Pancreas (tissue), 10 donors: ENCODE results near the gene OR51B6. TPM values are rescaled to one million over a fixed set of nuclear protein-coding genes. Genes with fewer than 3 reads are reported as not detected.
"Not testable (repeated sequence)": the region's sequence is repeated elsewhere in the genome, so short reads cannot be mapped to it uniquely, and the experiment has no call there.

Experiments
- ATAC-seq, 4 donors: fragments of 200-7000 bp; cut with Tn5 transposase; one replicate each; pipeline versions ENCODE4 v1.8.0 to v1.9.1; 2020; ENCODE audit warnings: mild to moderate bottlenecking in 4 of 4, moderate library complexity in 4 of 4
- DNase-seq, 6 donors: peaks; one replicate each; pipeline ENCODE4 v3.0.0-alpha.2; 2020
- FAIRE-seq: peaks from 2 replicates; lab custom pipeline; 2012; peaks lifted over from hg19 to GRCh38; lab: Jason Lieb, UNC
- H3K27ac ChIP-seq, 4 donors: fragments of 200-600 bp; sonication (generic); 1 replicate in 3 of 4; 2 replicates in 1 of 4; pipeline versions ENCODE4 v1.5.0 to v1.8.0; 2020
- H3K27me3 ChIP-seq, 4 donors: fragments of 200-600 bp; one replicate each; pipeline ENCODE4 v1.8.0; 2021
- H3K36me3 ChIP-seq, 3 donors: fragments of 200-600 bp; sonication (generic) in 1 of 3; one replicate each; pipeline versions ENCODE4 v1.5.0 to v1.8.0; 2020 to 2021
- H3K4me1 ChIP-seq, 3 donors: fragments of 200-600 bp; one replicate each; pipeline ENCODE4 v1.8.0; 2021
- H3K4me3 ChIP-seq, 4 donors: fragments of 200-600 bp; sonication (generic) in 2 of 4; one replicate each; pipeline versions ENCODE4 v1.5.0 to v1.8.0; 2020 to 2021
- H3K9me3 ChIP-seq, 4 donors: fragments of 200-600 bp; one replicate each; pipeline ENCODE4 v1.8.0; 2021
- WGBS, 2 donors: extraction: QIAGEN DNeasy Blood & Tissue Kit; methylation state at CpG; one replicate each; pipeline ENCODE4 v1.1.7; 2013; 5-methylcytosine and 5-hydroxymethylcytosine counted together
- intact Hi-C, 3 donors: fragments of 100-400 bp; cut with DNase I; formaldehyde crosslinking; loops; one replicate each; pipeline versions ENCODE4 v1.11.1 to v1.14.2; 2022
- polyA plus RNA-seq, 2 donors: library from polyadenylated mRNA; stranded (reverse); fragments of 200-250 nt; gene quantifications; one replicate each; pipeline ENCODE4 v1.2.3, GENCODE V29; 2013
- total RNA-seq, 6 donors: library from RNA; stranded (reverse); fragmentation: NEBNext Ultra II Directional in 4 of 6; extraction: Animal tissue kit (Norgen Biotek cat#: 25700) in 4 of 6; gene quantifications; one replicate each; pipeline versions ENCODE4 v1.2.1 to v1.2.4, GENCODE V29; 2021 to 2023
- TF ChIP-seq, protein P1 (sequence below), 4 donors: fragments of 200-600 bp; sonication (generic) in 3 of 4; IDR thresholded peaks; one replicate each; pipeline versions ENCODE4 v1.5.0 to v1.8.0; 2021; ENCODE audit warnings: antibody characterized with exemption in 4 of 4
- donor health status: healthy with polysubstance abuse.
- donor health status: DM: no; HTN: no; CAD: no; lungs with moderate emphysema.
- donor health status: DM: no; HTN: no; CAD: no.
- donor health status: control.
- donor health status: control.
- donor health status: Bipolar disorder and iron deficiency.
- donor health status: DM: yes; HTN: yes; CAD: no.
- donor health status: DM: no; HTN: no; CAD: no.
- donor health status: DM: no; HTN: no; CAD: no.
- donor health status: DM: yes; HTN: yes; CAD: no.

OR51B6 gene
- total and polyA plus RNA-seq, 8 donors: not detected

DNA sequence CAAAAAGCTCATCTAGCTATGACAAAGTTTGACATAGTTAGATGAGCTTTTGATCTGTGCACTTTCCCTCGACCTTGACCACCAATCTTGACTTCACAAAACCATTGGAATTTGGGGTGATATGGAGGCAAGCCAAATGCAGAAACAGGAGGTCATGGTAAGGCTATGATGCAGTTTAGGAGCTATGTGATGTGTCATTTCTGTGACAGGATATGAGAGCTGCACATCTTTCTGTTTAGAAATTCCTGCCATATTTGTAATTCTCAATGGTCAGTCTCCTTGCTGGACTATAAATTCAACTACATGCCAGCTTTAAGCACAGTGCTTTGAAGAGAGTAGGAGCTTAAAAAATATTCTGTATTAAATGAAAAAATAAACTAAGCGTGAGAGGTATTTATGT is 12.9 kb downstream of the OR51B6 start:
- WGBS, 2 donors: 44 to 55% methylated on average over 2 of the region's 2 CpGs
- Histone ChIP-seq H3K4me1 (no peaks in the 10 kb centered on the region), H3K36me3 (no peaks in the 10 kb centered on the region), H3K9me3 (no peaks in the 10 kb centered on the region), H3K27me3 (no peaks in the 10 kb centered on the region), H3K27ac (no peak overlapping the region), H3K4me3 (no peak overlapping the region)
- ATAC-seq (no peak), FAIRE-seq (no peak), DNase-seq (no peak)
- intact Hi-C loops: no loop called here
- TF ChIP-seq, protein P1, sequence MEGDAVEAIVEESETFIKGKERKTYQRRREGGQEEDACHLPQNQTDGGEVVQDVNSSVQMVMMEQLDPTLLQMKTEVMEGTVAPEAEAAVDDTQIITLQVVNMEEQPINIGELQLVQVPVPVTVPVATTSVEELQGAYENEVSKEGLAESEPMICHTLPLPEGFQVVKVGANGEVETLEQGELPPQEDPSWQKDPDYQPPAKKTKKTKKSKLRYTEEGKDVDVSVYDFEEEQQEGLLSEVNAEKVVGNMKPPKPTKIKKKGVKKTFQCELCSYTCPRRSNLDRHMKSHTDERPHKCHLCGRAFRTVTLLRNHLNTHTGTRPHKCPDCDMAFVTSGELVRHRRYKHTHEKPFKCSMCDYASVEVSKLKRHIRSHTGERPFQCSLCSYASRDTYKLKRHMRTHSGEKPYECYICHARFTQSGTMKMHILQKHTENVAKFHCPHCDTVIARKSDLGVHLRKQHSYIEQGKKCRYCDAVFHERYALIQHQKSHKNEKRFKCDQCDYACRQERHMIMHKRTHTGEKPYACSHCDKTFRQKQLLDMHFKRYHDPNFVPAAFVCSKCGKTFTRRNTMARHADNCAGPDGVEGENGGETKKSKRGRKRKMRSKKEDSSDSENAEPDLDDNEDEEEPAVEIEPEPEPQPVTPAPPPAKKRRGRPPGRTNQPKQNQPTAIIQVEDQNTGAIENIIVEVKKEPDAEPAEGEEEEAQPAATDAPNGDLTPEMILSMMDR (IDR thresholded peaks at IDR 0.05): no peak

DNA sequence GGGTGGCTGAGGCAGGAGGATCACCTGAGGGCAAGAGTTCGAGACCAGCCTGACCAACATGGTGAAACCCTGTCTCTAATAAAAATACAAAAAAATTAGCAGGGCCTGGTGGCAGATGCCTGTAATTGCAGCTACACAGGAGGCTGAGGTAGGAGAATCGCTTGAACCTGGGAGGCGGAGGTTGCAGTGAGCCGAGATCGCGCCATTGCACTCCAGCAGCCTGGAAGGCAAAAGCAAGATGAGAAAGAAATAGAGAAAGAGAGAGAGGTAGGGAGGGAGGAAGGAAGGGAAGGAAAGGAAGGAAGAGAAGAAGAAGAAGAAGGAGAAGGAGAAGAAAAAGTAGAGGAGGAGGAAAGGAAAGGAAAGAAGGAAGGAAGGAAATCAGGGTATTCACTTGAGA is 15.1 kb downstream of the OR51B6 start:
- DNase-seq, intact Hi-C loops, H3K9me3 ChIP-seq, ATAC-seq, H3K36me3 ChIP-seq, FAIRE-seq, H3K4me3 ChIP-seq, H3K4me1 ChIP-seq, H3K27me3 ChIP-seq, H3K27ac ChIP-seq: not testable (repeated sequence)
- WGBS, 2 donors: 91 to 94% methylated on average over 6 of the region's 6 CpGs

DNA sequence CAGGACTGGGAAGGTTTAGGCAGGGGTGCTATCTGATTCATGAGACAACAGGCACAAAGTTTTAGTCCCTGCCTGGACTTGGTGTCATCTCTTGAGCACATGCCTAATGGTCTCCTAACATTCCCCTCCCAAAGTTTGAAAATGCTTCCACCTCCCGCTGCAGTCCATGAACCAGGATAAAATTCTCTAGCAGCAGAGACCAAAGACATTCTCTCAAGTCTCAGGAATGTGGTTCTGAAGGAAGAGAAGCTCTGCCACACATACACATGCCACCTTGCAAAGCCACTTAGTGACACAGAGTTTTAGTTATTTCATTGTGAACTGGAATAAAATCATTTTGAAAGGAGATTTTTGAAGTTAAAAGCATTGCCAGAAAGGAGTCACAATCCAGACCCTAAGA is 15.5 kb downstream of the OR51B6 start:
- FAIRE-seq: no peak
- H3K27ac ChIP-seq: no peak overlapping the region
- WGBS, 2 donors: 45 to 64% methylated on average over 1 of the region's 1 CpG
- no peak for ATAC-seq
- no peaks in the 10 kb centered on the region for H3K9me3 ChIP-seq
- TF ChIP-seq, protein P1 (IDR thresholded peaks at IDR 0.05): no peak
- no peak overlapping the region for H3K4me3 ChIP-seq
- DNase-seq: no peak
- H3K36me3 ChIP-seq: no peaks in the 10 kb centered on the region
- intact Hi-C loops: no loop called here
- H3K27me3 ChIP-seq: no peaks in the 10 kb centered on the region
- H3K4me1 ChIP-seq: no peaks in the 10 kb centered on the region

DNA sequence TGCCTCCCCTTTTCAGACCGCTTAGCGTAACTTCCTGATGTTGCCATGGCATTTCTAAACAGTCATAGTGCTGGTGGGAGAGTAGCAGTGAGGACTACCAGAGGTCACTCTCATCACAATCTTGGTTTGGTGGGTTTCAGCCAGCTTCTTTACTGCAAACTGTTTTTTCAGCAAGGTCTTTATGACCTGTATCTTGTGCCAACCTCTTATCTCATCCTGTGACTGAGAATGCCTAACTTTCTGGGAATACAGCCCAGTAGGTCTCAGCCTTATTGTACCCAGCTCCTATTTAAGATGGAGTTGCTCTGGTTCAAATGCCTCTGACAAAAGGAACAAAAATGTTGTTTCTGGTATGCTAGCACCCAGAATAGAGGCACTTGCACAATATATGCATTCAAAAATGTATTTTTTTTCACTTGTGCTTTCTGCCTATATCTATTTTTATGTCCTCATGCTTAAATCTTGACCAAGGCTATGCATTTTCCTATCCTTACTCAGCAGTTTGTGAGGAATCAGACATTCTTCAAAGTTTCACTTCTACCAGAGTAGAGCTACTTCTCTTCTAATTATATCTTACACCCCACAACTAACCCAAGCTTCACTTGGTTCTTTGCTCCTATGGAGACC is 16.3 kb downstream of the OR51B6 start:
- FAIRE-seq: no peak
- no peaks in the 10 kb centered on the region for H3K4me1 ChIP-seq
- H3K27ac ChIP-seq: no peak overlapping the region
- H3K4me3 ChIP-seq: no peak overlapping the region
- intact Hi-C loops: no loop called here
- ATAC-seq: no peak
- no peaks in the 10 kb centered on the region for H3K27me3 ChIP-seq
- TF ChIP-seq, protein P1 (IDR thresholded peaks at IDR 0.05): no peak
- WGBS, 2 donors: 58 to 79% methylated on average over 2 of the region's 2 CpGs
- no peaks in the 10 kb centered on the region for H3K9me3 ChIP-seq
- no peaks in the 10 kb centered on the region for H3K36me3 ChIP-seq
- no peak for DNase-seq

DNA sequence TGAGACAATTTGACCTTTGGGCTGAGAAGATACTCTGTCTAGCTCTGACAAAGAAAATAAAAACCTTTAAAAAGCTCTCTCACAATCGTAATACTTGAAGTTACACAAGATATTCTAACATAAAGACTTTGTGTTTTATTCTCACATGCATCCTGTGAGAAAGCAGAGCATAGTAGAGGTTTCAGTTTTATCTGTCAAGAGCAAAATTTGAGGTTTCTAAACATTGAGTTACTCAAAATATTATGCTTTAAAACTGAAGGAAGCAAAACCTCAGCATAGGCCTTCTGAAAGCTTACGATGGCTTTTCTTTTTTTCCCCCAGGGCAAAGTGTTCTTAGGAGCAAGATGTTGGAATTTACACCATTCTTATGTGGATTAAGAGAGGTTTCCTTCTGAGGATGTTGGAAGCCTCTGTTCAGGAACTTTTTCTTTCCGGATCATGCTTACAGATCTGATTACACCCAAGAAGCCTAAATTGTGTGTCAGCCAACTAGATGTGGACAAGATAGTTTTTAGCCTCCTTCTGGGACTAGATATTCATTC is 17.3 kb downstream of the OR51B6 start:
- TF ChIP-seq, protein P1 (IDR thresholded peaks at IDR 0.05): no peak
- Histone ChIP-seq H3K4me1 (no peaks in the 10 kb centered on the region), H3K27me3 (no peaks in the 10 kb centered on the region), H3K9me3 (no peaks in the 10 kb centered on the region), H3K4me3 (no peak overlapping the region), H3K27ac (no peak overlapping the region), H3K36me3 (no peaks in the 10 kb centered on the region)
- ATAC-seq: no peak
- no peak for FAIRE-seq
- WGBS, 2 donors: 62 to 86% methylated on average over 3 of the region's 3 CpGs
- intact Hi-C loops: no loop called here
- no peak for DNase-seq
